HG02763 (cell line): ENCODE data around the gene CHAF1B.
A peak's percentile ranks its signal among the peaks of the same experiment; 100 is the strongest.

Source experiments
- ATAC-seq: cut with Tn5 transposase; IDR thresholded peaks from one replicate; pipeline ENCODE4 v1.9.1; 2021; ENCODE audit warnings: mild to moderate bottlenecking, moderate library complexity; ENCODE audit not compliant: unreplicated experiment

Gene CHAF1B

DNA sequence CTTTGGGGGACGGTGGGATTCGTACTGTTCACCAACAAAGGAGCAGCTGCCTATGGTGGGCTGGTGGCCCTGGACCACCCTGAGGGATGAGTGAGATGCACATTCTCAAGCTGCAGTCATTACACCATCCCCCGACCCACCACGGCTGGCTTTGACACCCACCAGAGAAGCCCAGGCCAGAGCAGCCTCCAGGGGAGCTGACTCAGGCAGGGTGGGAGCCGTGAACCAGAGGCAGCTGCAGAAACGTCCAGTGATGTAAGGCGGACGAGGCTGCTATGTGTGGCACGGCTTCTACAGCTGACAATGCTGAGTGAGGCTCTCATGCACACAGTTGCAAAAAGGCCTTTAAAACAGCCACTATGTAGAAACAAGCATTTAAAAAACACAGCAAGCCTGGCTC lies 40.1 kb downstream of the CHAF1B start:
- no peak for ATAC-seq

DNA sequence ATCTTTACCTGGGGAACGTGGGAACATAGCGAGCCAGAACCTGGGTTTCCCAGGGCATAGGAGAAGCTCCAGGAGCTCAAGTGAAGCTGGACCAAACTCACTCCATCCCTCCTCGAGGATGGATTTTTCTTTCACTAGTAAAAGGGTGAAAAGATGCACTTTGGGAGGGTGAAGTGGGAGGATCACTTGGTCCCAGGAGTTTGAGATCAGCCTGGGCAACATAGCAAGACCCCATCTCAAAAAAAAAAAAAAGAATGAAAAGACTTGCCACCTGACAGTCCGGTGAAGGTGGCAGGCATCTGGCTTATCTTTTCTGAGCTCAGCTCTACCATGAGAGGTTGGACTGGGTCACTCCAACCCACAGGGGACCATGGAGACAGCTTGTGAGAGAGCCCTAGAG lies 42.3 kb downstream of the CHAF1B start:
- ATAC-seq: no peak

DNA sequence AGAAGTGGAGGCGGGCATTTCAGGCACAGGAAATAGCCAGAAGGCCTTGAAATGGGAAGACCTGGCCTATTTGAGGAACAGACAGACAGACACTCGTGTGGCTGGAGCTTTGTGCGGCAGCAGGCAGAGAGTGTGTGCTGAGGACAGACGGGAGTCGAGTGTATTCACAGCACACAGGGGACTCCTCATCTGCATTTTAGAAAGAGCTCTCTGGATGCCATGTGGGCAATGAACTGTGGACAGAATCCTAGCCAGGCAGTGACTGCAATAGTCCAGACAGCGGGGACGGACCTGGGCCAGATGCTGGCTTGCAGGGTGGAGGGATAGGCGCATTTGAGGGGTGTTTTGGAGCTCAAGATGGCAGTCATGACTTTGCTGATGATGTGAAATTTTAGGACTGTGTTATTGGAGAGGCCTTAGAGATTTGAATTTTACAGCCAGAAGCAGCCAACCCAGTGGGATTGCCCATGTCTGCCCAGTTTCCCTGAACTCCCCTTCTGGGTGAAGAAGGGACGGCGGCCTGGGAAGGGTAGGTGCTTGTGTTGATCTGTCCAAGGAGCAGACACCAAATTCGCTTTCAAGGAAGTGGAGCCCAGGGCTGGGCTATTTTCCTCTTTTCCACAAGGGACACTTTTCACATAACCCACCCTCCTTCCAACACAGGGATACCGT lies 43.7 kb downstream of the CHAF1B start:
- no peak for ATAC-seq

DNA sequence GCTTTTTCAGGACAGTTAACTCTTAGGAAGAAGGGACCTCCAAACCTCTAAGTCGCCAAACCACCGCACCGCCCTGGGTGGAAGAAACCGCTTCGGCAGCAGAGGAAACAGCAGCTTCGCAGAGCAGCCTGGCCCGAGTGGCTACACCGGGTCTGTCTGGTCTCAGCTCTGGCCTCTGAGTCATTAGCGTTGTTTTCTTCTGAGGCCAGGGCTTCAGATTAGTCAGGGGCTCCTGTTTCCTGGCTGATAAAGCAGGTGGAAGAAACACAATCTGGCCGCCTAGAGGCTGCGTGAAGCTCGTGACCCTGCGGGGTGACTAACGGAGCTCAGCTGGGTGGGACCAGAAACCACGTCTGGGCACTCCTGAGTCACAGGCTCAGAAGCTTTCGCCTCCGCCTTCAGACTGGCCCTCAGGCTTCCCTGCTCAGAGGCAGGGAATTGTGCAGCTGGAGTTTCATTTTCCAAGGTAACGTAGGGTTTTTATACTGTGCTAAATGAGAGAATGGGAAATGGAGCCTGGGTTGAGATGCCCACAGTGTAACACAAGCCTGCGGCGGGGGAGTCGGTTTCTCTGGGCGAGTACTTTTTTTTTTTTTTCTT lies 44.9 kb downstream of the CHAF1B start:
- ATAC-seq: peak; percentile 64

DNA sequence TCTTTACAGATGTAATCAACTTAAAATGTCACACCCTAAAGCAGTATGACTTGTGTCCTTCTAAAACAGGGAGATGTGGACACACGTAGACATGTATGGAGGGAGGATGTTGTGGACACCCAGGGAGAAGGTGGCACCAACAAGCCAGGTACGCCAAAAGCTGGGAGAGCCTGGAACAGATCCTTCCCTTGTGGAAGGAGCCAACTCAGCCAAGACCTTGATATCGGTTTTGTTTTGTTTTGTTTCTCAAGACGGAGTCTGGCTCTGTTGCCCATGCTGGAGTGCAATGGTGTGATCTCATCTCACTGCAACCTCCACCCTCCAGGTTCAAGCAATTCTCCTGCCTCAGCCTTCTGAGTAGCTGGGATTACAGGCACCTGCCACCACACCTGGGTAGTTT lies 45.6 kb downstream of the CHAF1B start:
- ATAC-seq: no peak

DNA sequence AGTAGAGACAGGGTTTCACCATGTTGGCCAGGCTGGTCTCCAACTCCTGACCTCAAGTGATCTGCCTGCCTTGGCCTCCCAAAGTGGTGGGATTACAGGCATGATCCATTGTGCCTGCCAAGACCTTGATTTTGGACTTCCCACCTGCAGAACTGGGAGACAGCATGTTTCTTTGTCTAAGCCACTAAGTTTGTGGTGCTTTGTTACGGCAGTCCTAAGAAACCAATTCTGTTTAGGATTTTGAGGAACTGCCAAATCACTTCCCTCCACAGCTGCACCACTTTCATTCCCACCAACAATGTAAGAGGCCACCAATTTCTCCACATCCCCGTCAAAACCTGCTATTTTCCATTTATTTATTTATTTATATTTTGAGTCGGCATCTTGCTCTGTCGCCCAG lies 46.1 kb downstream of the CHAF1B start:
- ATAC-seq: no peak

DNA sequence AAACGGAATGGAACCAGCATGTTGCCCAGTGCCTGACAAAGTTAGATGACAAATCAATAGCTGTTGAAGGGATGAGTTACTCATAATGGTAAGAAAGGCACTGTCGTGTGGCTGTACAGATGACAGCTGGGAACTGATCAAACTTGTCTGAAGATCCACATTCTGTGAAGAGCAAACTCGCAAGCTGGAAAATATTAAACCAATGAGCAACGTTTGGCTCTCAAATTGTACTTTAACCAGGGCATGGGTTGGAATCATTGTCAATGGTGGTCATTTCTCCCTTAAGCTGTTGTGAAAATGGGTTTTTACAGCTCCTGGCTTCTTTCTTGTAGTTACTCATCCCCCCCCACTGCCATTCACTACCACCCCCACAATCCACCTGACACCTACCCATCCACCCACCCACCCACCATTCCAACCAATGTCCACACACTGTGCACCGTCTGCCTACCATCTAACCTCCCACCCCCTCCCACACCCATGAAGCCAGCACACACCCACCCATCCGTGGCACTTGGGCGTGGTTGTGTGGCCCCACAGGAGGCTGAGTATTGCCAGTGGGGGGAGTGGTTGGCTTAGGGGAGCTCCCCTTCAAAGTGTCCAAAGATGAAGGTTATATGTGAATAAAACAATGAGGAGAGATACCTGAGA lies 48.0 kb downstream of the CHAF1B start:
- ATAC-seq: no peak

DNA sequence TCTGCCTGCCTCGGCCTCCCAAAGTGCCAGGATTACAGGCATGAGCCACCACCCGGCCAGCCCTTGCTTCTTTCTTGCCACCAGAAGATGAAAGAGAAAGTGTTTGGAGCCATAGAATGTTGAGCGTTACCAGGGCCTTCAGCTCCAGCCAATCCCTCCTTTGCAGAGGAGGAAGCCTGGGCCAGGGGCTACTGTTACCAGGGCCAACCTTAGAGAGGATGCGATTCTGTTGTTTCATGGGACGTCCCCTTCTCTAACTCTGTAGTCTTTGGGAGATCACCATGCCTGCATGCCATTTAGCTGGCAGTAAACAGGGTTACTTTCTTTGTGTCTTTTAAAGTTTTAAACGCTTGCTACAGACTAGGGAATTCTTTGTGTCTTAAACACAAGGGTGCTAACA lies 49.0 kb downstream of the CHAF1B start:
- no peak for ATAC-seq

DNA sequence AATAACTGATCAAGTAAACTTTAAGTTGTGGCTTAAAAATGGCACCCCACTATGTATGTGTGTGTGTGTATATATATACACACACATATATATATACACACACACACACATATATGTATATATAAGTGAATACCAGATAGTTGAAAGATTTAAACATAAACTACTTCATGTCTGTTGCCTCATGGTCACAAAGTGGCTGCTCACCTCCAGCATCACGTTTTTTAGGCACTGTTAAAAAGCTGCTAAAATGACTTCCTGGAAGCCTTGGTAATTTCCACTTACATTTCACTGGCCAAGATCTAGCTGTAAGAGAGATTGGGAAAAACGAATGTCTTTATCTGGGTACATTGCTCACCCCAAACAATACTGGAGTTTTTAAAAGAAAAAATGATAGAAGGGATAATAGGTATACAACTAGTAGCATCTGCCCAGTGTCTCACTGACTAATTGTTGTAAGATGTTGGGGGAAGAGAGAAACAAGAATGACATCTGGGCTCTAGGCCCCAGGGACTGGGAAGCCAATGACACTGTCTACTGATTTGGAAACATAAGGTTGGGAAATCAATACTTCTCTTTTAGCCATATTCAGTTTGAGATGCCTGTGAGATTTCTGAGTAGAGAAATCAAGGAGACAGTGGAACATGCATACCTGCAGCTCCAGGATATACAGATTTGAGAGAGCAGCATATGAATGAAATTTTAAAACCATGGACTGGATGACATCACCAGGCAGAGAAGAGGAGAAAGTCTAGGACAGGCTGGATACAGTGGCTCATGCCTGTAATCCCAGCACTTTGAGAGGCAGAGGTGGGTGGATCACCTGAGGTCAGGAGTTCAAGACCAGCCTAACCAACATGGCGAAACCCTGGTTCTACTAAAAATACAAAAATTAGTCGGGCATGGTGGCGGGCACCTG lies 51.9 kb downstream of the CHAF1B start:
- ATAC-seq: no peak

DNA sequence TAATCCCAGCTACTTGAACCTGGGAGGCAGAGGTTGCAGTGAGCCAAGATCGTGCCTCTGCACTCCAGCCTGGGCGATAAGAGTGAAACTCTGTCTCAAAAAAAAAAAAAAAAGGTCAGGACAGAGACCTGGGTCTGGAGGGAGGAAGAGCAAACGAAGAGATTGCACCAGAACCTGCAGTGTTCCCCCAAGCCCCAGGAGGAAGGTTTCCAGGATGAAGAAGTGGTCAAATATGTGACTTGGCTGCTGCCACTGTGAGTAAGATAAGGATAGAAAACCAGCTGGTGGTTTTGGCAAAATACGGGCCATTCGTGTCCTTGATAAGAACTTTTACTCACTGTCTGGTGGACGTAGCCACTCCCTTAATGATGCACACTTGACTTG lies 52.5 kb downstream of the CHAF1B start:
- no peak for ATAC-seq

DNA sequence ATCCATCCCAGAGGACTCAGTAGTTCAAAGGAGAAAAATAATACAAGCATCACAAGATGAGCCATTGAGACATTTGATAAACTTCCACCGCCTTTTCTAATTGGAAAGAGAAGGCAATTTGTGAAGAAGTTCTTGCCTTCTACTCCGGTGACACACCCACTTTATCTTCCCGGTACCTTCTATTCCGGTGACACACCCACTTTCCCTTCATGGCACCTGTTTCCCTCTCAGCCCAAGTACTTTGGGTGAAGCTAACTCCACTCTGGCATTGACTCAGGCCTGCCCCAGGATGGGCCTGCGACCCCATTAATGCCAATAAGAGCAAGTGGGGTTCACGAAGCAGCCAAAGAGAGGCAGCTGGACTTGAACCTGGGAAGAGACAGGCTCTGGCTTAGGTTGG lies 56.5 kb downstream of the CHAF1B start:
- ATAC-seq: no peak

DNA sequence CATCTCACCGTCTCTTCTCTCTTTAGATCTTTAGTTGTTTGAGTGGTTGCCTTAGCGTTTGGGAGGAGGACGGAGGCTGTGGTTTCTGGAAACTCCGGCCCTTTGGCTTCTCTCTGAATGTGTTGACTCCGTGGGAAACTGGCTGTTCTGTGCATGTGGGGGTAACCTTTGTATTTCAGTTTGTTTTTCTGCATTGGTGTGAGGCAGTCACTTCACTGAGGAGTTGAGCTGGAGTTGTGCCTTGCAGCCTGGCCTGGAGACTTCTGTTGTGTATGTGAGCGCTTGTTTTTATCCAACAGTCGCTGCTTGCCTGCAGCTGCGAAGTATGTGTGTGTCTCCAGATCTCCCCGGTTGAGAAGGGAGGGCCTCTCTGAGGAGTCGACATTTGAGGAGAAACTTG lies 61.1 kb downstream of the CHAF1B start:
- ATAC-seq: no peak

DNA sequence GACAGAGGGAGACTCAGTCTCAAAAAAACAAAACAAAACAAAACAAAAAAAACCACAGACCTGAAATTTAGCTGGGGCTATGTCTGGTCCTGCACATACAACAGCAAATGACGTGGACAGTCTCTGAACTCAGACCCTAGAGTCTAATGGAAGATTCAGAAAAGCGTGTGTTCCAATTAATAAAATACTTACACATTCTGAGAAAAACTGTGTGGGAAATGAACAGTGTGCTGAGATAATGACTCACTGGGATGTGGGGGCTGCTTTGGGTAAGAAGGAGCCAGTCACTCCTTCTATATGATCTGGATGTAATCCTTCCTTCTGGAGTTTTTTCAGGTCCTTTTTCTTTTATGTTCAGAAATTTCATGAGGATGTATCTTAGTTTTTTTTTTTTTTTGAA lies 65.3 kb downstream of the CHAF1B start:
- ATAC-seq: no peak

DNA sequence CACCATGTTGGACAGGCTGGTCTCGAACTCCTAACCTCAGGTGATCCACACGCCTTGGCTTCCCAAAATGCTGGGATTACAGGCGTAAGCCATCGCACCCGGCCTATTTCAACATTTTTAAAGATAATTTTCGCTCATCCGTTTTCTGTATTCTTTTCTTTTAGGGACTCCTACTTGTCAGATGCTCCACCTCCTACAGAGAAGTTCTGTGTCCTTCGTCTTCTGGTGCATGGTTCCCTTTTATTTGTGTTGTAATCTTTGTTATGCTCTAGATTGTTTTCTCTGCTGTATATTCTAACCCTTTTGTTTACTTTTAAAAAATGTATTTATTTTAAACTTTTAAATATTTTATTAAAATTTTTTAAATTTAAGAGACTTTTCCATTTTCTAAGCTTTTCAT lies 66.3 kb downstream of the CHAF1B start:
- ATAC-seq: no peak

DNA sequence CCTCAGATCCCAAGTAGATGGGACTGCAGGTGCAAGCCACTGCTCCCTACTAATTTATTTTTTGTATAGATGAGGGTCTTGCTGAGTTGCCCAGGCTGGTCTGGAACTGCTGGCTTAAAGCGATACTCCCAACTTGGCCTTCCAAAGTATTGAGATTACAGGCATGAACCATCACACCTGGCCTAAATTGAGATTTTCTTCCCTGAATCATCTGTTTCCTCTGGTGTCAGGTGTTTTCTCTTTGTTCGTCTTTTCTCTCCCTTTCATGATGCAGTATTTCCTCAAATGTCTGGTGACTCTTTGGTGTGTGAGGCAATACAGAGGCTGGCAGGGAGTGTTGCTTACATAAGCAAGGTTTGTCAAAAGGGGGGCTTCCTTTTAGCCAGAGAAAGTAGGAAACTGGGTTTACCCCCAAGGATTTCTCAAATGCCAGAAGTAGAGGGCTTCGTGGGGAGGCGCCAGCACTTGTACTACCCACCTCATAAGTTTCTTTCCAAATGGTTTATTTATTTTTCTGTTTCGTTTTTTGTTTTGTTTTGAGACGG lies 67.2 kb downstream of the CHAF1B start:
- ATAC-seq: no peak

DNA sequence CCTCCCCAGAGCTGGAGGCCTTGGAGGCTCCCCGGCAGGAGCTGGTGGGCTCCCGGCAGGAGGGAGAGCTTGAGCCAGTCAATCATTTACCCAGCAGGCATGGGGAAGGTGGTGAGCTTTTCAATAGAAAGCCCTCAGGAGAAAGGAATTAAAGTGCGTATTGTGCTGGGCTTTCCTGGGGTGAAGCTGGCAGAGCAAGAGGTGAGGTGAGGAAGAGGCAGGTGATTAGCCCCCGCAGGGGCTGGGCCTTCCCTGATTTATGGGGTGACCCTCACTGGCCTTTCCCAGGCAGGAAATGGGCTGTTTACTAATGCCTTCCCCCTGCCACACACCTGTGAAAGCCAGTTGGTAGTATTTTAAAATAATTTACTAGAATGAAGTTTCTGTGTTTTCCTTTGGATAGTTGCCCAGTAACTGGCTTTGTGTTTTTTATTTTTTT lies 68.9 kb downstream of the CHAF1B start:
- no peak for ATAC-seq

DNA sequence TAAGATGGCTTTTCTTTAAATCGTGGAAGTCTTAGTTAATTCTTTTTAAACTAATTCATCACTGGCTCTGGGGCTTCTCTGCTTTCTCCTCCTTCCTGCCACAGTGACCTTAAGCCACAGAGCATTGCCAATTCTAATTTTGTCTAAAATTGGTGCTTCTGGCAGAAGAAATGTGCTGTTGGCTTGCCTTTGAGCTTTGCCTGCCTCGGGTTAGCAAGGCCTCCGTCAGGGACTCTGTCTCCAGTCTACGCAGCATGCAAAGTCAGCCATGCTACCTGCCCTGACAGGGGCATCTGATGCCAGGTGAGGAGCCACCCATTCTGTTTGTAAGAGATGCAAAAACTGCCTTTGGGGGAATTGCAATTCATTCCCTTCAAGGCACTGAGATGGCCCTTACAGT lies 69.5 kb downstream of the CHAF1B start:
- no peak for ATAC-seq

DNA sequence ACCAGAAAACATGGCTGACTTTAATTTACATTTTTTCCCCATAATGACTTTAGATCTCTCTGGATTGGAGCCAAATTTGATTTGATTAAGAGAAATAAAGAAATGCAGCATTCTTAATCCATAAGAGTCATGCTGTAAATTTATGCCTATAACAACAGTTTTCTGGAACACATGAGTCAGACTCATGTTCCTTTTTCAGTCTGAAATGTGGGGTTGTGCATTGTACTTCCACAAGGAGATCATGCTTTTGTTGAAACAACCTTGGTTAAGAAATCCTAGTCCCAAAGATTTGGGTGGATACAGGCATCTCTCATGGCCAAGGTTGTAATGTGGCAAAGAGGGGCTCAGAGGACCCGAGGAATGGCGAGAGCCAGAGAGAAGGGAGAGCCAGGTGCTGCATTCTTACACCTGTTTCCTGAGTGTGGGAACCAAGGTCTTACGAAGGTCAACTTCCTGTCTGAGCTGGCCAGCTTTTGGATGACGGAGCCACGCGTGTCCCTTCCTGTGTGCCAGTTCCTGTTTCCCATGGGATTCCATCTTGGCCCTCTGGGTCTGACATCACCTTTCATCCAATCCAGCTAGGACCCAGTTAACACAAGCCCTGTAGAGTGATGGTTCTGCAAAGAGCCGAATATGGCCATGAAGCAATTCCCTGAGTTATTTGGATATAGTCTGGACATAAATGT lies 71.7 kb downstream of the CHAF1B start:
- no peak for ATAC-seq

DNA sequence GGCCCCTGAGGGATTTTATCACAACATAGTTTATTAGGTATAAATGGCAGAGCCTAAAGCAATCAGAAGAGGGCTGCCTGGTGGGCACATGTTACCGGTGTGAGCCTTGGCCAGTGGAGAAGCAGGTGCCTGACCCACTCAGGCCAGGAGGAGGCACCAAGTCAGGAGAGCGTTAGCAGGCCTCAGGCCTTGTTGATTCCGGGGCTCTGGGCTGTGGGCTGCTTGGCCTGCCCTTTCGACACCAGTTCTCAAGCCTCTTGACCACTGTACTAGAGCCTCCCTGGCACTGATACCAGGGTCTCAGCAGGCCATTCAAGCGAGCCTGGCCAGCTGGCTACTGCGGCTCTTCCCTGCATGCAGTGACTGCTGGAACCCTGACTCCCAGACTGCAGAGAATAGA lies 73.9 kb downstream of the CHAF1B start:
- no peak for ATAC-seq

DNA sequence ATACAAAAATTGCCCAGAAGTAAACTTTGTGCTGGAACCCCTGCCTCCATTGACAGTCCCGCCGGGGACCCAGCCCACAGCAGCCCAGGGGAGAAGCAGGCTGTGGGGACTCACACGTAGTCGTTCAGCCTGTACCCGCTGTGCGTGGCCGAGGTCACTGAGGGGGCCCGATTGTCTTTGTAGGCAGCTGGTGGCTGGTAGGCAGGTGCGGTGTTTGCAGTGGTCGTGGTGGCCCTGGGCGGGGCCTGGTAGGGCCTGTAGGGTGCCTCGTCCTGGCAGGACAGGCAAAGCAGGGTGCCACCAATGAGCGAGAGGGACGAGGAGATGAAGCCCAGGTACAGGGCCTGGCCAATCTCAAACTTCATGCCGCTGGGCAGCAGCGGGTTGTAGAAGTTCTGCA lies 75.7 kb downstream of the CHAF1B start:
- ATAC-seq: no peak
